SW 1271 (cell line): ENCODE measurements around the gene ATAD3A.

ENCODE experiments used
- DNase-seq, 2 experiments: peaks; one replicate each; lab custom pipeline; 2025; lab: John Stamatoyannopoulos, UW

ATAD3A gene

GRCh38 chr1:1540090-1540817 is 28.3 kb downstream of the ATAD3A start, which contains the start of gene TMEM240:
Gene TMEM240 (minus strand): TSS chr1:1540624. CDS start chr1:1540346, 278 bp downstream.
- no peak for DNase-seq

GRCh38 chr1:1540818-1541628 is 29.1 kb downstream of the ATAD3A start:
- no peak for DNase-seq

- no peak for DNase-seq
These were observed 30.2 kb downstream of the ATAD3A start for GRCh38 chr1:1541956-1542765.

- no peak for DNase-seq
These were observed 31.1 kb downstream of the ATAD3A start for GRCh38 chr1:1542766-1543705.

- DNase-seq = no peak
These were observed 31.7 kb downstream of the ATAD3A start for GRCh38 chr1:1543706-1544099.

- no peak for DNase-seq
These were observed 32.6 kb downstream of the ATAD3A start for GRCh38 chr1:1544544-1544943.

GRCh38 chr1:1545946-1546737 is 34.2 kb downstream of the ATAD3A start:
- no peak for DNase-seq

GRCh38 chr1:1547011-1547410 is 35.0 kb downstream of the ATAD3A start:
- no peak for DNase-seq

GRCh38 chr1:1547476-1547875 is 35.5 kb downstream of the ATAD3A start:
- no peak for DNase-seq

GRCh38 chr1:1548591-1548990 is 36.6 kb downstream of the ATAD3A start:
- DNase-seq = no peak

- no peak for DNase-seq
These were observed 38.1 kb downstream of the ATAD3A start for GRCh38 chr1:1550087-1550486.

- DNase-seq = peak in 1 of 2 experiments; percentile 3
These were observed 38.9 kb downstream of the ATAD3A start for GRCh38 chr1:1550591-1551432.

- DNase-seq = no peak
These were observed 39.7 kb downstream of the ATAD3A start for GRCh38 chr1:1551524-1552262.

- no peak for DNase-seq
These were observed 40.3 kb downstream of the ATAD3A start for GRCh38 chr1:1552263-1552639.

- DNase-seq = no peak
These were observed 42.0 kb downstream of the ATAD3A start for GRCh38 chr1:1553821-1554494.

- DNase-seq = no peak
These were observed 42.6 kb downstream of the ATAD3A start for GRCh38 chr1:1554550-1554925.

- DNase-seq = peak in 1 of 2 experiments; percentile 12
These were observed 43.3 kb downstream of the ATAD3A start for GRCh38 chr1:1554926-1555915.
